K562 (cell line): ENCODE data around the gene RHOT1. TPM values are rescaled to one million over a fixed set of nuclear protein-coding genes. Genes with fewer than 3 reads are reported as not detected.

Experiments
- ARID2 ChIP-seq: fragments of 450-650 bp; IDR thresholded peaks from 2 replicates; pipeline ENCODE4 v1.6.1; 2017; ENCODE audit warnings: antibody characterized with exemption, mild to moderate bottlenecking
- BHLHE40 ChIP-seq: IDR thresholded peaks from 2 replicates; pipeline ENCODE4 v1.6.1; 2011; ENCODE audit warnings: low read length, improper control_type of control experiment
- FOS ChIP-seq: IDR thresholded peaks from 3 replicates; pipeline ENCODE4 v1.6.1; 2011; ENCODE audit not compliant: insufficient read length; ENCODE audit errors: extremely low read depth
- FOXK1 ChIP-seq: sonication (generic); formaldehyde crosslinking; IDR thresholded peaks from 2 replicates; pipeline ENCODE4 v1.8.0; 2022; ENCODE audit warnings: missing genetic modification reagents, mild to moderate bottlenecking, borderline replicate concordance
- GATAD2A ChIP-seq: fragments of 450-650 bp; IDR thresholded peaks from 2 replicates; pipeline ENCODE4 v1.6.1; 2017
- GMEB1 ChIP-seq: fragments of 250-450 bp; sonication (Bioruptor Pico); IDR thresholded peaks from 2 replicates; pipeline ENCODE4 v1.4.0; 2020; ENCODE audit warnings: mild to moderate bottlenecking
- HMG20A ChIP-seq: fragments of 450-650 bp; formaldehyde crosslinking; conservative IDR thresholded peaks from 2 replicates; pipeline ENCODE4 v1.4.0; 2020; ENCODE audit warnings: mild to moderate bottlenecking, mixed read lengths
- HMG20B ChIP-seq: fragments of 250-450 bp; sonication (Bioruptor Pico); IDR thresholded peaks from 2 replicates; pipeline ENCODE4 v1.5.0; 2021; ENCODE audit warnings: mild to moderate bottlenecking
- HMGXB4 ChIP-seq: sonication (generic); formaldehyde crosslinking; IDR thresholded peaks from 2 replicates; pipeline ENCODE4 v1.8.1; 2023; ENCODE audit warnings: mild to moderate bottlenecking, missing genetic modification reagents
- MCM7 ChIP-seq, 2 experiments: fragments of 450-650 bp; IDR thresholded peaks; 2 replicates each; pipeline ENCODE4 v1.6.1; 2016 to 2018
- MTA3 ChIP-seq: fragments of 450-650 bp; formaldehyde crosslinking; IDR thresholded peaks from 2 replicates; pipeline ENCODE4 v1.6.1; 2017; ENCODE audit warnings: mild to moderate bottlenecking, borderline replicate concordance
- NCOA6 ChIP-seq: fragments of 450-650 bp; IDR thresholded peaks from 2 replicates; pipeline ENCODE4 v1.6.1; 2017; ENCODE audit warnings: mild to moderate bottlenecking
- NFIX ChIP-seq: fragments of 250-450 bp; sonication (Bioruptor Pico); IDR thresholded peaks from 2 replicates; pipeline ENCODE4 v1.4.0; 2020; ENCODE audit warnings: low read depth, mild to moderate bottlenecking, moderate library complexity
- PCBP1 ChIP-seq: fragments of 200-400 bp; formaldehyde crosslinking; IDR thresholded peaks from 2 replicates; pipeline ENCODE4 v1.6.1; 2018; ENCODE audit warnings: mild to moderate bottlenecking, low read depth, low read length; ENCODE audit not compliant: poor library complexity, severe bottlenecking
- PRPF4 ChIP-seq: fragments of 200-400 bp; formaldehyde crosslinking; IDR thresholded peaks from one replicate; pipeline ENCODE4 v1.6.1; 2017; ENCODE audit warnings: low read length, low read depth, mild to moderate bottlenecking; ENCODE audit not compliant: insufficient read depth, poor library complexity, severe bottlenecking
- RFX7 ChIP-seq: fragments of 250-450 bp; sonication (Bioruptor Pico); IDR thresholded peaks from 2 replicates; pipeline ENCODE4 v1.5.1; 2021; ENCODE audit warnings: mild to moderate bottlenecking
- SIRT6 ChIP-seq: IDR thresholded peaks from one replicate; pipeline ENCODE4 v1.6.1; 2012; ENCODE audit warnings: low read depth, mild to moderate bottlenecking, control low read depth, inconsistent platforms, low read length, moderate library complexity
- SMAD1 ChIP-seq: fragments of 150-350 bp; IDR thresholded peaks from 2 replicates; pipeline ENCODE4 v1.6.1; 2014; ENCODE audit warnings: low read length, low read depth; ENCODE audit not compliant: partially characterized antibody
- SMARCB1 ChIP-seq: IDR thresholded peaks from 2 replicates; pipeline ENCODE4 v1.6.1; 2011; ENCODE audit warnings: improper control_type of control experiment, low read depth; ENCODE audit not compliant: insufficient read length
- SP1 ChIP-seq: sonication (generic); formaldehyde crosslinking; IDR thresholded peaks from 2 replicates; pipeline ENCODE4 v1.8.1; 2022; ENCODE audit warnings: mild to moderate bottlenecking, missing genetic modification reagents
- SREBF2 ChIP-seq: sonication (generic); formaldehyde crosslinking; IDR thresholded peaks from 2 replicates; pipeline ENCODE4 v1.4.0; 2020; ENCODE audit warnings: mild to moderate bottlenecking, missing genetic modification reagents
- ZBTB26 ChIP-seq: fragments of 450-650 bp; formaldehyde crosslinking; IDR thresholded peaks from 2 replicates; pipeline ENCODE4 v1.4.0; 2022; ENCODE audit warnings: missing genetic modification characterization
- ZNF311 ChIP-seq: fragments of 250-450 bp; sonication (Bioruptor Pico); IDR thresholded peaks from 2 replicates; pipeline ENCODE4 v1.4.0; 2020; ENCODE audit warnings: mild to moderate bottlenecking, moderate library complexity
- ZNF75A ChIP-seq: fragments of 450-650 bp; formaldehyde crosslinking; IDR thresholded peaks from 2 replicates; pipeline ENCODE4 v1.4.0; 2020; ENCODE audit warnings: mild to moderate bottlenecking
- polyA plus RNA-seq, 8 experiments: library from polyadenylated mRNA; depleted of rRNA in 4 of 8; stranded (reverse) in 5 of 8; unstranded in 3 of 8; fragments of >200 nt; fragmentation: Nextera tagmentation in 2 of 8; fragmentation: Illumina TruSeq in 1 of 8; extraction: Ambion mirVana in 2 of 8; extraction: Trizol in 1 of 8; gene quantifications; 2 replicates each; pipeline versions ENCODE4 v1.2.1 to v1.2.3, GENCODE V29; 2011 to 2014; ENCODE audit warnings: inconsistent platforms in 1 of 8, missing spikeins in 1 of 8
- total RNA-seq, 7 experiments: library from RNA; depleted of rRNA in 6 of 7; stranded (reverse); fragments of >200 nt in 6 of 7; fragmentation: Illumina TruSeq in 2 of 7; extraction: Trizol in 2 of 7; gene quantifications; 2 replicates each; pipeline versions ENCODE4 v1.2.1 to v1.2.3, GENCODE V29; 2011 to 2021; ENCODE audit warnings: low replicate concordance in 1 of 7

Gene RHOT1
- total and polyA plus RNA-seq, 9 of the 15 experiments (the other 6 are each of a cell fraction or from before 2014, with no cell fraction given), result 23.0 to 101 (median 32.2) TPM

GRCh38 chr17:32127158-32127897 lies 15.0 kb upstream of the RHOT1 start (continued):
- TF ChIP-seq PCBP1, result no peak
- TF ChIP-seq NFIX (CRISPR knock-in tag), result no peak
- TF ChIP-seq SMARCB1, result no peak
- TF ChIP-seq SREBF2 (CRISPR knock-in tag), result no peak
- TF ChIP-seq NCOA6, result no peak
- no peak for TF ChIP-seq SIRT6
- no peak for TF ChIP-seq MCM7 (IDR thresholded peaks at IDR 0.05)
- no peak for TF ChIP-seq HMG20A (CRISPR knock-in tag)
- TF ChIP-seq FOS, result no peak
- no peak for TF ChIP-seq HMG20B (CRISPR knock-in tag)
- TF ChIP-seq ARID2, result no peak
- no peak for TF ChIP-seq SP1 (CRISPR knock-in tag)
- TF ChIP-seq ZBTB26 (CRISPR knock-in tag), result no peak
- TF ChIP-seq ZNF311 (CRISPR knock-in tag), result no peak
- peak; percentile 40; the same call in 1 of the 2 replicates for TF ChIP-seq GMEB1
- 0 out of 2 replicates have a peak, but pooled peaks have one; percentile 57 for TF ChIP-seq GATAD2A
- TF ChIP-seq FOXK1 (CRISPR knock-in tag), result no peak
- TF ChIP-seq ZNF75A (CRISPR knock-in tag), result no peak
- TF ChIP-seq MTA3, result peak; percentile 72; the same call in 1 of the 2 replicates
- no peak for TF ChIP-seq SMAD1
- TF ChIP-seq HMGXB4 (CRISPR knock-in tag), result no peak
- peak; percentile 94 for TF ChIP-seq BHLHE40
- no peak for TF ChIP-seq RFX7 (CRISPR knock-in tag)
- TF ChIP-seq PRPF4, result no peak
